Esophagus muscularis mucosa (tissue), 4 donors: ENCODE measurements around the gene DGCR8. TPM values are rescaled to one million over a fixed set of nuclear protein-coding genes. Genes with fewer than 3 reads are reported as not detected.

Source experiments
- DNase-seq: peaks from one replicate; pipeline ENCODE4 v3.0.0-alpha.2; 2017; ENCODE audit errors: extremely low spot score
- H3K27ac ChIP-seq, 4 donors: fragments of 200-600 bp; sonication (generic); replicated peaks in 1 of 4; 1 replicate in 3 of 4; 2 replicates in 1 of 4; pipeline ENCODE4 v1.5.1; 2016 to 2019; ENCODE audit warnings: mild to moderate bottlenecking in 1 of 4
- H3K27me3 ChIP-seq, 4 donors: fragments of 200-600 bp; sonication (generic); one replicate each; pipeline versions ENCODE4 v1.5.1 to v1.6.0; 2016 to 2019
- H3K36me3 ChIP-seq, 4 donors: fragments of 200-600 bp; sonication (generic); one replicate each; pipeline ENCODE4 v1.5.1; 2016 to 2019
- H3K4me1 ChIP-seq, 4 donors: fragments of 200-600 bp; sonication (generic); one replicate each; pipeline ENCODE4 v1.5.1; 2016 to 2019
- H3K4me3 ChIP-seq, 4 donors: fragments of 200-600 bp; sonication (generic); 1 replicate in 2 of 4; 2 replicates in 2 of 4; pipeline ENCODE4 v1.5.1; 2016 to 2019; ENCODE audit warnings: mild to moderate bottlenecking in 4 of 4, moderate library complexity in 1 of 4
- H3K9me3 ChIP-seq, 4 donors: fragments of 200-600 bp; sonication (generic); 1 replicate in 3 of 4; 2 replicates in 1 of 4; pipeline ENCODE4 v1.5.1; 2016 to 2019
- EP300 ChIP-seq: sonication (generic); formaldehyde crosslinking; IDR thresholded peaks from one replicate; pipeline ENCODE4 v1.6.1; 2017; ENCODE audit warnings: antibody characterized with exemption
- POLR2A ChIP-seq: fragments of 450-650 bp; IDR thresholded peaks from one replicate; pipeline ENCODE4 v1.6.1; 2017; ENCODE audit warnings: antibody characterized with exemption, moderate library complexity, mild to moderate bottlenecking, low read depth
- POLR2AphosphoS5 ChIP-seq, 2 donors: sonication (generic); formaldehyde crosslinking; IDR thresholded peaks; one replicate each; pipeline ENCODE4 v1.6.1; 2017; ENCODE audit warnings: antibody characterized with exemption in 2 of 2
- WGBS: methylation state at CpG from one replicate; pipeline ENCODE4 v1.1.5; 2018; 5-methylcytosine and 5-hydroxymethylcytosine counted together
- intact Hi-C: fragments of 100-400 bp; cut with DNase I; formaldehyde crosslinking; loops from one replicate; pipeline ENCODE4 v1.15.1; 2023
- total RNA-seq, 4 donors: library from RNA; depleted of rRNA; stranded (reverse); fragments of >200 nt; gene quantifications; one replicate each; pipeline versions ENCODE4 v1.1.0 to v1.2.1, GENCODE V29; 2016
- TF ChIP-seq, protein P1 (sequence below), 3 experiments: fragments of 200-600 bp in 2 of 3; fragments of 450-650 bp in 1 of 3; sonication (generic) in 2 of 3; IDR thresholded peaks; one replicate each; pipeline ENCODE4 v1.5.1; 2017 to 2019; ENCODE audit warnings: antibody characterized with exemption in 3 of 3, mild to moderate bottlenecking in 2 of 3, moderate library complexity in 1 of 3

DGCR8 gene
- total RNA-seq, 4 donors from 2014 or later = 16.9 to 26.6 (median 19.6) TPM

DNA sequence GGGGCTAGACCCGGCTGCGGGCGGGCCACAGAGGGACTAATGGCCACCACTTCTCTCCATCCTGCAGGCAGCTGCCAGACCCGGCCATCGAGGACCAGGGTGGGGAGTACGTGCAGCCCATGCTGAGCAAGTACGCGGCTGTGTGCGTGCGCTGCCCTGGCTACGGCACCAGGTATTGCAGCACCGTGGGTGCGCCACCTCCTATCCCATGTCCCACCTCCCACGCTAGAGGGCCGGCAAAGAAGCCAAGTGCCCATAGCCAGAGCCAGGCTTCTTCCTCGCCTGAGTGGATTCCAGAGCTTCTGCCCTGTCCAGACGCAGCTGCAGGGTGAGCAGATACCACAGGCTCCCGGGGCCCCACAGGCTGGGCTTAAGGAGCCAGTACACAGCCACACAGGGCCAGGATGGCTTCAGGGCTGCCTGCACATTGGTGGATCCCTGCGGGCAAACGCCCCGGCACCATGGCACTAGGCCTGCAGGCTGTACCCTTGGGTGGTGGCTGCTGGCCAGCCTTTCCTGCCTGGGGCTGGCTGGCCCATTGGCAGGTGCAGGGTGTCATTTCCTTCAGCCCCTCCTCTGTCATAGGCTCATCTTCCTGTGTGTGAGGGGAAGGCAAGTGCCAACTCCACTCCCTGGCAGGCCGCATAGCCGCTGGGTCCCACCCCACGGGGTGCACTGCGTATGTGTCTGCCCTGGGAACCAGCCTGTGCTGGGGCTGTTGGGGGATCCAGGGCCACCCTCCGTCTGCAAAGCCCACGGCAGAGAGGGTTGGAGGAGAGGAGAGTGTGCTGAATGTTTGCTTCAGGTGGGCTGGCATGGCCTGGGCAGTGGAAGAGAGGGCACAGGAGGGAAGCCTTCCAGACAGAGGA is 16.5 kb upstream of the DGCR8 start:
- TF ChIP-seq POLR2A = no peak
- TF ChIP-seq, protein P1, sequence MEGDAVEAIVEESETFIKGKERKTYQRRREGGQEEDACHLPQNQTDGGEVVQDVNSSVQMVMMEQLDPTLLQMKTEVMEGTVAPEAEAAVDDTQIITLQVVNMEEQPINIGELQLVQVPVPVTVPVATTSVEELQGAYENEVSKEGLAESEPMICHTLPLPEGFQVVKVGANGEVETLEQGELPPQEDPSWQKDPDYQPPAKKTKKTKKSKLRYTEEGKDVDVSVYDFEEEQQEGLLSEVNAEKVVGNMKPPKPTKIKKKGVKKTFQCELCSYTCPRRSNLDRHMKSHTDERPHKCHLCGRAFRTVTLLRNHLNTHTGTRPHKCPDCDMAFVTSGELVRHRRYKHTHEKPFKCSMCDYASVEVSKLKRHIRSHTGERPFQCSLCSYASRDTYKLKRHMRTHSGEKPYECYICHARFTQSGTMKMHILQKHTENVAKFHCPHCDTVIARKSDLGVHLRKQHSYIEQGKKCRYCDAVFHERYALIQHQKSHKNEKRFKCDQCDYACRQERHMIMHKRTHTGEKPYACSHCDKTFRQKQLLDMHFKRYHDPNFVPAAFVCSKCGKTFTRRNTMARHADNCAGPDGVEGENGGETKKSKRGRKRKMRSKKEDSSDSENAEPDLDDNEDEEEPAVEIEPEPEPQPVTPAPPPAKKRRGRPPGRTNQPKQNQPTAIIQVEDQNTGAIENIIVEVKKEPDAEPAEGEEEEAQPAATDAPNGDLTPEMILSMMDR (IDR thresholded peaks at IDR 0.05) = no peak
- TF ChIP-seq EP300 = no peak
- TF ChIP-seq POLR2AphosphoS5 (IDR thresholded peaks at IDR 0.05) = no peak
- Histone ChIP-seq H3K4me1 (no peaks in the 10 kb centered on the region), H3K36me3 (peaks cover 10 to 81% (median 53%) of the 10 kb centered on the region in 4 donors), H3K27ac (no peak overlapping the region), H3K4me3 (no peak overlapping the region), H3K9me3 (no peaks in the 10 kb centered on the region), H3K27me3 (no peaks in the 10 kb centered on the region)
- intact Hi-C loops = no loop called here
- DNase-seq = no peak
- 85% methylated on average over 17 of the region's 27 CpGs for WGBS

DNA sequence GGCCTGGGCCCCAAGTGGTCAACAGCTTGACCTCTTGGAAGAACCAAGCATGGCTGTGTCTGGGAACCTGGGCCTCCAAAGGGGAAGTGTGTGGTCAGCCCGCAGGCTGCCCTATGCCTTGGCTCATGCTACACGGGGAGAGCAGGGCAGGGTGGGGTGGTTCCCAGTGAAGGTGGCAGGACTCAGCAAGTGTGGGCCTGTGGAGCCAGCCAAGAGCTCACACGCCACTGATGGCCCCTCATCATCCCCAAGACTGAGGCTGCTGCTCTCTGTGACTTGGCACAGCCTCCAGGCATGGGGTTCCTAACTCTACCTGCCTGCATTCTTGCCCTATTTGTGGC is 15.9 kb upstream of the DGCR8 start:
- intact Hi-C loops = no loop called here
- H3K4me3 ChIP-seq = no peak overlapping the region
- H3K27ac ChIP-seq = no peak overlapping the region
- peaks cover 10 to 75% (median 50%) of the 10 kb centered on the region in 4 donors for H3K36me3 ChIP-seq
- H3K9me3 ChIP-seq = no peaks in the 10 kb centered on the region
- no peaks in the 10 kb centered on the region for H3K4me1 ChIP-seq
- WGBS = 100% methylated on average over 1 of the region's 3 CpGs
- no peaks in the 10 kb centered on the region for H3K27me3 ChIP-seq
- DNase-seq = no peak
- TF ChIP-seq EP300 = no peak
- no peak for TF ChIP-seq POLR2AphosphoS5 (IDR thresholded peaks at IDR 0.05)

DNA sequence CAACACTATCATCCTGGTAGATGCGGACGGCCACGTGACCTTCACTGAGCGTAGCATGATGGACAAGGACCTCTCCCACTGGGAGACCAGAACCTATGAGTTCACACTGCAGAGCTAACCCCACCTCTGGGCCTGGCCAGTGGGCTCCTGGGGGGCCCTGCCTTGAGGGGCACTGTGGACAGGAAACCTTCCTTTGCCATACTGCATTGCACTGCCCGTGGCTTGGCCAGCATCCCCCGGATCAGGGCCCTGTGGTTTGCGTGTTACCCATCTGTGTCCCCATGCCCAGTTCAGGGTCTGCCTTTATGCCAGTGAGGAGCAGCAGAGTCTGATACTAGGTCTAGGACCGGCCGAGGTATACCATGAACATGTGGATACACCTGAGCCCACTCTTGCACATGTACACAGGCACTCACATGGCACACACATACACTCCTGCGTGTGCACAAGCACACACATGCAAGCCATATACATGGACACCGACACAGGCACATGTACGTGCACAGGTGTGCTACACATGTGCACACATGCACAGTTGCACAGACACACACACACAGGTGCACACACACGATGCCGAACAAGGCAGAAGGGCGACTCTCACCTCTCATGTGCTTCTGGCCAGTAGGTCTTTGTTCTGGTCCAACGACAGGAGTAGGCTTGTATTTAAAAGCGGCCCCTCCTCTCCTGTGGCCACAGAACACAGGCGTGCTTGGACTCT is 15.3 kb upstream of the DGCR8 start:
- no peaks in the 10 kb centered on the region for H3K27me3 ChIP-seq
- WGBS = 85% methylated on average over 16 of the region's 18 CpGs
- no peak overlapping the region for H3K27ac ChIP-seq
- H3K36me3 ChIP-seq = peaks cover 10 to 69% (median 50%) of the 10 kb centered on the region in 4 donors
- no peak for TF ChIP-seq POLR2A
- no peak for TF ChIP-seq EP300
- no peak for TF ChIP-seq POLR2AphosphoS5 (IDR thresholded peaks at IDR 0.05)
- TF ChIP-seq, protein P1 (IDR thresholded peaks at IDR 0.05) = no peak
- no peaks in the 10 kb centered on the region for H3K4me1 ChIP-seq
- intact Hi-C loops = no loop called here
- no peaks in the 10 kb centered on the region for H3K9me3 ChIP-seq
- no peak for DNase-seq
- no peak overlapping the region for H3K4me3 ChIP-seq

DNA sequence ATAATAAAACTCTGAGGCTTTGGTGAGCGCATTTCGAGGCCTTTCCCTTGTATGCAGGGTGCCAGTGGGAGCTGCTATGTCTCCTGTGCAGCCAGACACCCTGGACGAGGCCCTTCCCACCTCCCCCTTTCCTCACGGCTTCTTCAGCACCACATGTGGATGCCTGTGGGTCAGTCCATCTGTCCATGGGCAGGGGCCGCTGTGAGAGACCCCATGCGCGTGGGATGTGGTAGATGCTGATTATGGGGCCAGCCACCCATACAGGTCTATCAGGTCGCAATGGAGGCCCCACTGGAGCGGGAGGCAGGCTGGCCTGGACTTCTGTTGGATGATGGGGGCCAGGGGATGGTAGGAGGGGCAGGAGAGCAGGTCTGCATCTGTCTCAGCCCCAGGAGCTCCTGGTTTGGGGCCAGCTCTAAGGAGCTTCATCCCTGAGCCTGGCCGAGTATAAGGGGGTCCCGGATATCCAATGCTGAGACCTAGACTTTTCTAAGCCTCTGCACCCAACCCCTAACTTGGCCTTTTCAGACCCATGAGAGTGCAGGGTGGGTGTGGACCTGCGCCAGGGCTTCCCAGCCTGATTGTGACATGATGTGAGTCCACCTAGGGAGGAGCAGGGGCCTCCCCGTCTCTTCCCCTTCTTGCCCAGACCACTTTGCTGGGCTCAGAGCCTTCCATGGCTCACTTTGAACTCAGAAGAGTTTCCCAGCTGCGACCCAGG is 14.0 kb upstream of the DGCR8 start:
- no peak for DNase-seq
- intact Hi-C loops = no loop called here
- no peak overlapping the region for H3K4me3 ChIP-seq
- no peak overlapping the region for H3K27ac ChIP-seq
- WGBS = 90% methylated on average over 13 of the region's 14 CpGs
- H3K9me3 ChIP-seq = no peaks in the 10 kb centered on the region
- no peaks in the 10 kb centered on the region for H3K27me3 ChIP-seq
- no peaks in the 10 kb centered on the region for H3K4me1 ChIP-seq
- peaks cover 10 to 56% (median 41%) of the 10 kb centered on the region in 4 donors for H3K36me3 ChIP-seq
- TF ChIP-seq POLR2A (no peak), EP300 (no peak), POLR2AphosphoS5 (IDR thresholded peaks at IDR 0.05) (no peak)
- TF ChIP-seq, protein P1 (IDR thresholded peaks at IDR 0.05) = no peak
